ENCODE results near the gene NFKBIA.

The NFKBIA gene

DNA sequence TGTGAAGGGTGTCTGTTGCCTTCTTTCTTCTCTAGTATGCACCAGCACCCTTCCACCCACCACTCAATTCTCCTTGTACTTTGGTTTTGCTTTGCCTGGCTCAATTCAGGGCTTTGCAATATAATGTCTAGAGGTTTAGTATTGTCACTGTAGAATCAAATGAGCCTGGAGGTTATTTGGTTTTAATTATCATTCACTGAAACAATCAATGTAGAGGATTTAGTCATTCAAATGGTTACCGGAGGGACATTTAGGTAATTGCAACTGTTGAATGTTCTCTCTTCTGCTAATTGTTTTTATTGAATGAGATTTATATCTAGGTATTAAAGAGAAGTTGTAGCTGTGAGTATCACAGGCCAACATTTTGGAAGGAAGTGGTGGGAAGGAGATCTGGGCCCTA lies 29.3 kb upstream of the NFKBIA start:
- TF ChIP-seq, protein P1, sequence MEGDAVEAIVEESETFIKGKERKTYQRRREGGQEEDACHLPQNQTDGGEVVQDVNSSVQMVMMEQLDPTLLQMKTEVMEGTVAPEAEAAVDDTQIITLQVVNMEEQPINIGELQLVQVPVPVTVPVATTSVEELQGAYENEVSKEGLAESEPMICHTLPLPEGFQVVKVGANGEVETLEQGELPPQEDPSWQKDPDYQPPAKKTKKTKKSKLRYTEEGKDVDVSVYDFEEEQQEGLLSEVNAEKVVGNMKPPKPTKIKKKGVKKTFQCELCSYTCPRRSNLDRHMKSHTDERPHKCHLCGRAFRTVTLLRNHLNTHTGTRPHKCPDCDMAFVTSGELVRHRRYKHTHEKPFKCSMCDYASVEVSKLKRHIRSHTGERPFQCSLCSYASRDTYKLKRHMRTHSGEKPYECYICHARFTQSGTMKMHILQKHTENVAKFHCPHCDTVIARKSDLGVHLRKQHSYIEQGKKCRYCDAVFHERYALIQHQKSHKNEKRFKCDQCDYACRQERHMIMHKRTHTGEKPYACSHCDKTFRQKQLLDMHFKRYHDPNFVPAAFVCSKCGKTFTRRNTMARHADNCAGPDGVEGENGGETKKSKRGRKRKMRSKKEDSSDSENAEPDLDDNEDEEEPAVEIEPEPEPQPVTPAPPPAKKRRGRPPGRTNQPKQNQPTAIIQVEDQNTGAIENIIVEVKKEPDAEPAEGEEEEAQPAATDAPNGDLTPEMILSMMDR (IDR thresholded peaks at IDR 0.05; ENCODE audit: low read length) = no peak
- no peak for TF ChIP-seq EZH2 (IDR thresholded peaks at IDR 0.05; ENCODE audit: borderline replicate concordance, low read length)
- Histone ChIP-seq H3K4me1 (ENCODE audit: insufficient read depth, low read length, severe bottlenecking) (peaks cover 7% of the 10 kb centered on the region), H2AFZ (ENCODE audit: low read length) (no peak overlapping the region), H3F3A (ENCODE audit: insufficient read depth, low read length) (no peaks in the 10 kb centered on the region), H3K4me3 (ENCODE audit: low read depth, low read length, poor library complexity, severe bottlenecking) (no peak overlapping the region), H3K36me3 (ENCODE audit: insufficient read depth, low read length) (no peaks in the 10 kb centered on the region), H3K4me2 (ENCODE audit: low read length) (no peak overlapping the region), H4K20me1 (ENCODE audit: insufficient read depth, low read length) (no peaks in the 10 kb centered on the region), H3K9ac (ENCODE audit: low read length) (no peak overlapping the region), H3K9me3 (ENCODE audit: low read length) (no peaks in the 10 kb centered on the region), H3K9me2 (ENCODE audit: low read depth, low read length) (no peaks in the 10 kb centered on the region), H3K27me3 (ENCODE audit: insufficient read depth, low read length) (no peaks in the 10 kb centered on the region), H3K79me2 (ENCODE audit: insufficient read depth, low read length) (no peaks in the 10 kb centered on the region), H3K27ac (ENCODE audit: low read depth, low read length, poor library complexity, severe bottlenecking) (no peak overlapping the region)

DNA sequence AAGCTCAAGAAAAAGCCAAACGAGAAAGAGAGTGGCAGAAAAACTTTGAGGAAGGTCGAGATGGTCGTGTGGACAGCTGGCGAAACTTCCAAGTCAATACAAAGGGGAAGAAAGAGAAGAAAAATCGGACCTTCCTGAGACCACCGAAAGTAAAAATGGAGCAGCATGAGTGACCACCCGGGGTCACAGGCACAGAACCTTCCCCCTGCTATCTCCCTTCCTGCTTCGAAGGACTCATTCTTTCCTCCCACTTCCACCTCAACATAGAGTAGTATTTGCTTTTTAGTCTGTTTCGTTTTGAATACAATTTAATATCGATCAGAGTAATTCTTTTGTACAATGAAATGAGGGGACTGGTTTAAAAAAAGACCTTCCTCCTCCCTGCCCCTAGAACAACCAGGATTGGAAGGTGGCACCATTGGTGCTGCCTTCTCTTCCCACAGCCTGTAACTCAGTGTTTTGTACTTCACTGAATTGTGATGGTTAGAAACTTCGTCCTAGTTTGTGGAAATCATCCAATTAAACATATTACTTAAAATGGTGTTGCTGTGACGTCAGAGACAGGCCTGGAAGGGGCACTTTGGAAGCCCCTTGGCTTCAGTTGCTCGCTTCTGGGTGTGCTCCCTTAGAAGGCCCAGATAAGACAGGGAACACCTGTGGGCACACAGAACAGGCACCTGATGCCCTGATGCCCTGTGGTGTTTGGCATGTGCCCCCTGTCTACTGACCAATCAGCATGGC lies 26.1 kb upstream of the NFKBIA start:
- Histone ChIP-seq H4K20me1 (ENCODE audit: insufficient read depth, low read length) (no peaks in the 10 kb centered on the region), H3K36me3 (ENCODE audit: insufficient read depth, low read length) (no peaks in the 10 kb centered on the region), H3K27ac (ENCODE audit: low read depth, low read length, poor library complexity, severe bottlenecking) (no peak overlapping the region), H3K79me2 (ENCODE audit: insufficient read depth, low read length) (no peaks in the 10 kb centered on the region), H2AFZ (ENCODE audit: low read length) (peak overlapping the region; percentile 48; the same call in 1 of the 2 replicates), H3K9ac (ENCODE audit: low read length) (no peak overlapping the region), H3K9me3 (ENCODE audit: low read length) (0 out of 2 replicates have a peak, but pooled peaks cover 4% of the 10 kb centered on the region), H3K27me3 (ENCODE audit: insufficient read depth, low read length) (no peaks in the 10 kb centered on the region), H3K4me3 (ENCODE audit: low read depth, low read length, poor library complexity, severe bottlenecking) (no peak overlapping the region), H3K4me1 (ENCODE audit: insufficient read depth, low read length, severe bottlenecking) (peaks cover 7% of the 10 kb centered on the region), H3F3A (ENCODE audit: insufficient read depth, low read length) (no peaks in the 10 kb centered on the region), H3K4me2 (ENCODE audit: low read length) (peak overlapping the region; percentile 48), H3K9me2 (ENCODE audit: low read depth, low read length) (no peaks in the 10 kb centered on the region)
- TF ChIP-seq, protein P1 (IDR thresholded peaks at IDR 0.05; ENCODE audit: low read length) = no peak
- TF ChIP-seq EZH2 (IDR thresholded peaks at IDR 0.05; ENCODE audit: borderline replicate concordance, low read length) = no peak

DNA sequence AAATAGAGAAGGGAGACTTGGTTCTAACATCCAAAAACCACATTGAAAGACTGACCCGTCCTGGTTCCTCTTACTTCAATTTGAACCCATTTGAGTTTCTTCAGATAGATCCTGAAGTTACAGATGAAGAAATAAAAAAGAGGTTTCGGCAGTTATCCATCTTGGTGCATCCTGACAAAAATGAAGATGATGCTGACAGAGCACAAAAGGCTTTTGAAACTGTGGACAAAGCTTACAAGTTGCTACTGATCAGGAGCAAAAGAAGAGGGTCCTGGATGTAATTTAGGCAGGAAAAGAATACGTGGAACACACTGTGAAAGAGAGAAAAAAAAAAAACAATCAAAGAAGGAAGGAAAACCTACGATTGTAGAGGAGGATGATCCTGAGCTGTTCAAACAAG lies 25.4 kb upstream of the NFKBIA start:
- no peaks in the 10 kb centered on the region for H3K79me2 ChIP-seq (ENCODE audit: insufficient read depth, low read length)
- H3K36me3 ChIP-seq (ENCODE audit: insufficient read depth, low read length) = no peaks in the 10 kb centered on the region
- peak overlapping the region; percentile 48; the same call in 1 of the 2 replicates for H2AFZ ChIP-seq (ENCODE audit: low read length)
- no peak overlapping the region for H3K4me3 ChIP-seq (ENCODE audit: low read depth, low read length, poor library complexity, severe bottlenecking)
- peak overlapping the region; percentile 48 for H3K4me2 ChIP-seq (ENCODE audit: low read length)
- H3K27ac ChIP-seq (ENCODE audit: low read depth, low read length, poor library complexity, severe bottlenecking) = no peak overlapping the region
- TF ChIP-seq, protein P1 (IDR thresholded peaks at IDR 0.05; ENCODE audit: low read length) = no peak
- no peak for TF ChIP-seq EZH2 (IDR thresholded peaks at IDR 0.05; ENCODE audit: borderline replicate concordance, low read length)
- H4K20me1 ChIP-seq (ENCODE audit: insufficient read depth, low read length) = no peaks in the 10 kb centered on the region
- H3K9me3 ChIP-seq (ENCODE audit: low read length) = 0 out of 2 replicates have a peak, but pooled peaks cover 4% of the 10 kb centered on the region
- H3K9me2 ChIP-seq (ENCODE audit: low read depth, low read length) = no peaks in the 10 kb centered on the region
- H3K9ac ChIP-seq (ENCODE audit: low read length) = no peak overlapping the region
- no peaks in the 10 kb centered on the region for H3K27me3 ChIP-seq (ENCODE audit: insufficient read depth, low read length)
- H3F3A ChIP-seq (ENCODE audit: insufficient read depth, low read length) = no peaks in the 10 kb centered on the region
- peaks cover 7% of the 10 kb centered on the region for H3K4me1 ChIP-seq (ENCODE audit: insufficient read depth, low read length, severe bottlenecking)

All from OCI-LY1 (cell line).